NCI-H748 (cell line): ENCODE results near the gene HMX2.
"Not testable (repeated sequence)": the region's sequence is repeated elsewhere in the genome, so short reads cannot be mapped to it uniquely, and the experiment has no call there.

Experiments
- DNase-seq: peaks from one replicate; lab custom pipeline; 2025; ENCODE audit not compliant: unreplicated experiment; lab: John Stamatoyannopoulos, UW

HMX2 gene

DNA sequence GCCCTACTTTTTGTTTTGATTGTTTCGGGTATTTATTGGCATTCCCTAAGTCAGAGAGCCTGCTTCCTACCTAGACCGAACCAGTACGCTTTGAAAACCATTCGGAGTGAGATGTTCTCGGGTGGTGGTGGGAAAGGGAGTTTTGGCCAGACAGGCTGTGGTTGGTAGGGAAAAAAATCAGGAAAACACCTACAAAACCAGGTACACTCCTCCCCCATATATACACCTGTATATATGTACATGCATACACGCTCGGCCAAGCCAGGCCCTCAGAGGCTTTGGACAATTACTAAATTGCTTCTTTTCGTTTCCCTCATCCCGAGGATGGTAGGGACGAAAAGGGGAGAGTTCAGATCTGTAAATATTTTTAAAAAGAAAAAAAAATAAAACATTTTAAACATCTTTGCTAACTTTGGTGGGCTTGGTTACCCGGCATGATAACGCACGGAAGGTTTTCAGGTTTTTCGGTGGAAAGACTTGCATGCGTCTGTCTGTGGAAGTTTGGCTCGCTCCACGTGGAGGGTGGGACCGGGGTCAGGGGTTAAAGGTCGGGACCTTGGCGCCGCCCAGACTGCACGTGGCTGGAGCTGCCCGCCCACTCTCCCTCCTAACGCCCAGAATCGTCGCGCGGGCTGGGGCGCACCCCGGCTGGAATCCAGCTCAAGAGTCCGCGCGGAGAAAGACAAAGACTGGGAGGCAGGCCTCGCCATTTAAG is 2.5 kb downstream of the HMX2 start:
- DNase-seq, result peak; percentile 7

DNA sequence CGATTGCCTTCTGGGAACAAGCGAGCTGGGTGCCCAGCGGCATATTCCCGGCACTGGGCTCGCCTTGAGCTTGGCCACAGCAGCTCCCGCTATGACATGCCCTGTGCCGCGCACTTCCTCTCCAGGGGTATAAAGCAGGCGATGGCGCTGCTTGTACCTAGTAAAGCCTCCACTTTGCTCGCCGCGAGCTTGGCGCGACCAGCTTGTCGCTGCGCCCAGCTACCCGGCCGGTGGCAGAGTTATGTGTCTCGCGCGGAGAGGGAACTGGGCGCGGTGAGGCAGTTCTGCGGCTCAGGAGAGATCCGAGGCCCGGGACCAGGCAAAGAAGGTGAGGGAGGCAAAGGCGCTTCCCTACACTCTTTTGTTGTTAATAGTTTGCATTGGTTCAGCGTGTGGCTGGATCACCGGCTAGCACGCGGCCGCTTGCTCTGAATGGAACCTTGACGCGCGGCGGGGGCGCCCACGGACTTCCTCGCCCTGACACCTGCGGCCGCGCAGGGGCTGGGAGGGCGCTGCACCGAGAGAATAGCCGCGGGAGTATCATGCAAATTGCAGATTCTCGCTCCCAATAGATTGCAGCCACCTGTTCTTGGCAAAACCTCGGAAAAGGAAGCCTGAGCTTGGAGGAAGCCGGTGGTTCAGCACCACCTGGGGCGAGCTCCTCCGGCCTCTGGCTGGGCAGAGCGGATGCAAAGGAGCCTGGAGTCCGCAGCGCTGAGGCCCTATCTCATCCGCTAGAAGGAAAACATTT is 3.2 kb downstream of the HMX2 start:
- DNase-seq, result no peak

DNA sequence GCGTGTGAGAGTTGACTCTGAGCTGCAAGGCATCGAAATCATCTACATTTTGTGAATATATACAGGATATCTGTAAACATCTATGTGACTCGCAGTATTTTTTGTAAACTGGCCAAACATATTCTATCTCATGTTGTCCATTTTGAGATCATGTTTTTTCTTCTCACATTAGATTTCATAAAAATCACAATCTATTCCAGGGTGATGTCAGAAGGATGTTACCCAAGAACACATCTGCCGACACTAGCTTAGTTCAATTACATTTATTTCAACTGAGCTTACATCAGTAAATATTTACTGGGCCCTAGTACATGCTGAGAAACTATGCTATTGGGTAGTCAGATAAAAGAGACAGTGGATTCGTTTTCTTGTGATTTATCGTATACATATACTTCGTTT is 3.8 kb downstream of the HMX2 start:
- DNase-seq, result no peak

- no peak for DNase-seq
Observed at GRCh38 chr10:123153486-123154091, 5.7 kb downstream of the HMX2 start.

- peak; percentile 99 for DNase-seq
Observed at GRCh38 chr10:123154092-123154710, 6.3 kb downstream of the HMX2 start, which contains the start of gene BUB3. Gene BUB3, plus strand, starts transcription at chr10:123154402. Its CDS starts 516 bp downstream, at chr10:123154918.

DNA sequence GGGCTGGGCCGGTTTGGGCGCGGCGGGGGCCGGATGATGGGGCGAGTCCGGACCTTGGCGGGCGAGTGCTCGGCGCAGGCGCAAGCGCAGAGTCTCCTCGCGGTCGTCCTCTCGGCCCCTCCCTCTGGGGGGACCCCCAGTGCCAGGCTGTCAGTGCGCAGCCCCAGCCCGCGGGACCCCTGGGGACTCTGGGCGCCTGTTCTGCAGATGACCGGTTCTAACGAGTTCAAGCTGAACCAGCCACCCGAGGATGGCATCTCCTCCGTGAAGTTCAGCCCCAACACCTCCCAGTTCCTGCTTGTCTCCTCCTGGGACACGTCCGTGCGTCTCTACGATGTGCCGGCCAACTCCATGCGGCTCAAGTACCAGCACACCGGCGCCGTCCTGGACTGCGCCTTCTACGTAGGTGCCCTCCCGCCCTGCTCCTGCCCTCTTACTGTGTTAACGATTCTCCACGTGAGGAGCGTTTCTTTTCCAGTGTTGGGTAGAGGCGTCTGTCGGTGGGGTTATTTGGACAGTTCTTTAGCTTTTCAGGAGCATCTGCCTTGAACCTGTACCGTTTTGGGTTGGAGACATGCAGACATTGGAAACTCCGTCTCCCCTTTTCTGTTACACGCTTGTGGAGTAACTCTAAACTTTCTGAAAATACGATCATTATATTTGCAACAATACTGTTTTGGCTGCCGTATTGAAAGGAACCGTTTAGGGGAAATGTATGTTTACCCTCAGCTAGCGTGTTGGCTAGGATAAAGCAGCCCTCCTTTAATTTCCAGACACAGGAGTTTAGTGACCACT is 7.0 kb downstream of the HMX2 start:
- DNase-seq, result peak; percentile 70

GRCh38 chr10:123156078-123156477 is 8.1 kb downstream of the HMX2 start:
- no peak for DNase-seq

GRCh38 chr10:123157210-123157609 is 9.3 kb downstream of the HMX2 start:
- no peak for DNase-seq

DNA sequence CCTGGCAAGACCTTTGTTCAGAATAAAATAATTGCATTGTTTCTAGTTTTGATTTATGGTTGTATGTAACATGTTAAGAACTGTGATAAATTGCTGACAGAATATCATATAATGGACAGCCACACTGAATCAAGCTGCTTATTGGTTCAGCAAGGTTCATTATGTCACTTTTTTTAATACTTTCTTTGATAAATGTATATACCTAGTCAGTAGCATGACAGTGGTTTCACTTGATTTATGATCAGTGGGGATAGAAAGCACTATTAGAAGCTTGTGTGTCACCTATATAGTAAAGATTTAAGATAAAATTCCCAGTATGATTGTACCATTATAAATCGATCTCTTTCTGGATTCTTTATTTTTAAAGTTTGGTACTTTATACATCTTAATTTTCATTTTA is 10.7 kb downstream of the HMX2 start:
- no peak for DNase-seq

GRCh38 chr10:123160311-123160980 is 12.5 kb downstream of the HMX2 start:
- DNase-seq, result no peak

DNA sequence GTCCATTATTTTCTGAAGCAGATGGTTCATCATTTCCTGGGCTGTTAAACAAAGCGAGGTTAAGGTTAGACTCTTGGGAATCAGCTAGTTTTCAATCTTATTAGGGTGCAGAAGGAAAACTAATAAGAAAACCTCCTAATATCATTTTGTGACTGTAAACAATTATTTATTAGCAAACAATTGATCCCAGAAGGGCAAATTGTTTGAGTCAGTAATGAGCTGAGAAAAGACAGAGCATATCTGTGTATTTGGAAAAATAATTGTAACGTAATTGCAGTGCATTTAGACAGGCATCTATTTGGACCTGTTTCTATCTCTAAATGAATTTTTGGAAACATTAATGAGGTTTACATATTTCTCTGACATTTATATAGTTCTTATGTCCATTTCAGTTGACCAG is 16.4 kb downstream of the HMX2 start:
- no peak for DNase-seq

- DNase-seq, result peak; percentile 3
Observed at GRCh38 chr10:123165445-123166072, 17.6 kb downstream of the HMX2 start.

DNA sequence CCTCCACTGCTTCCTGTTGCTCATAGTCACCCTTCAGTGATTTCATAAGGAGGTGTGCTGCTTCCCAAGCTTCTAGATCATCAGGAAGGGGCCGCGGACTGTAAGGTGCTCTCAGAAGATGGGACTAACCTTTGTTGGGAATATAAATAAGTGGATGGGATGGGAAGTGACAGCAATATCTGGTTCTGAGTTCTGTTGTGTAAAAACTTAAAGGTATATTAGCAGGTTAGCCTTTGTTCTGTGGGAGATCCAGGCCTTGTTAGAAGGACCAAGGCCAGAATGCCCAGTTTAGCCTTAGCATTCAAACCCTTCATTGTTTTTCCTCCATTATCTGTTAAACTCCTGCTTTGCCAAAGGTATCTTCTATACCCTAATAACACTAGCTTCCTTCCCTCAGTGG is 18.7 kb downstream of the HMX2 start:
- no peak for DNase-seq

DNA sequence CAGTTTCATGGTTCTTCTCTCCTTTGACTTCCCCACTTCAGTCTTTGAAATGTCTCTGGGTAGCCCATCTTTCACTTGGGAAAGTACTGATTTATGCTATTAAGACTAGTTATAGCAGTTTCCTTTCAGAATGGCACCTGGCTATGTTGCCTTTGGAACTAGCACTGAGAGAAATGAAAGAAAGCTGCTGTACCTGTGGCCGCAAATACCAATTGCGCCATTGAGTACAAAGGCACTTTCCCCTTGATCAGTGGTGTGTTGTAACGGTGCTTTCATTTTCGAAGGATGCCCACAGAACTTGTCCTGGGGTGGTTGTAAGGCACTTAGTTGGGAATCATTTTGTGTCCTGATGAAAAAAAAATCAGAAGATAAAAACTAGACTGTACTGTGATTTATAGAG is 23.0 kb downstream of the HMX2 start:
- no peak for DNase-seq

GRCh38 chr10:123171616-123172015 is 23.7 kb downstream of the HMX2 start:
- DNase-seq, result not testable (repeated sequence)

DNA sequence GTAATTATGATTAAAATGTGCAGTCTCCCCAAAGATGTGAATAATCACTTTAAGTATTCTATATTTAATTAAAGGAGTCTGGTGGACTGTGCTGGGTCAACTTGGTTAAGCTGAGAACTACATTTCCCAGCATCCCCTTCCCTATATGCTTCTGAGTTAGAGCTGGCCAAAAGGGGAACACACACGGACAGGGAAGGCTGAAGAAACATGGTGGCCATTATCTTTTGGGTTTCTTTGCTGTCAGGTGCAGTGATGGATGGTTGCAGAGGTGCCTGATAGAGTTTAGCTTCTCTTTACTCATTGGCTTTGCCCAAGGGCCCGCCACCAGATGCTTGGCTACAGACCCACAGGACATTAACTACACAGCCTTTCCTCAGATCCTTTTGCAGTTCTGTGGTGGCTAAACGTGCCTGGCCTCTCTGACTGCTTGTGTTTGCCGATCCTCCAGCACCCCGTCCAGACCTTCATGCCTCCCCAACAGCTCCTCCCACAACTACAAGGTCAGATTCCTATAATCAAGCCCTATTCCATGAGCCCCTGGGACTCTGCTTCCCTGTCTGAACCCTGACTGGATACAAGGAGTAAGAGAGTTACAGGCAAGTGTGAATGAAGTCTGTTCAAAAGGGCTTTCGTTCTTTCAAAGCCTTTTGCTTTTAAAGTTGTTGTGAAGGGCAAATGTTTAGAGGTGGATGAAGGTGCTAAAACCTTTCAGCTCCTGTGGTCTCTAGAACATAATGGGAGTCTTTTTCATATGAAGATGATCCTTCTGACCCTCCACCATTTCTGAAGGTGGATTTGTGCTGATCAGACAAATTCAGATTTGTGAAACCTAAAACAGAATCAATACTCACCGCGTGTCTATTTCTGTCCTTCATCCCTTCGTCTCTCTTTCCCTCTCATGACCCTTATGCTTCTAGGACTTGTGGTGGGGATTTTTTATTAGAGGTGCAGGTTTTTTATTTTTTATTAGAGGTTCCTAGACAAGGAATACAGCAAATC is 27.8 kb downstream of the HMX2 start:
- DNase-seq, result no peak

GRCh38 chr10:123178390-123178789 is 30.5 kb downstream of the HMX2 start:
- DNase-seq, result not testable (repeated sequence)
